Tibial nerve (tissue), 4 donors: Measurements from ENCODE around the gene OR1F1. TPM values are rescaled to one million over a fixed set of nuclear protein-coding genes. Genes with fewer than 3 reads are reported as not detected.

ENCODE experiments used
- DNase-seq, 2 donors: peaks; one replicate each; pipeline ENCODE4 v3.0.0-alpha.2; 2019; ENCODE audit warnings: low spot score in 2 of 2
- H3K27ac ChIP-seq, 4 donors: fragments of 200-600 bp; sonication (generic) in 3 of 4; one replicate each; pipeline ENCODE4 v1.5.1; 2017 to 2019; ENCODE audit warnings: mild to moderate bottlenecking in 1 of 4
- H3K27me3 ChIP-seq, 2 donors: fragments of 200-600 bp; sonication (generic) in 1 of 2; one replicate each; pipeline versions ENCODE4 v1.5.1 to v1.6.0; 2017 to 2019
- H3K36me3 ChIP-seq, 3 donors: fragments of 200-600 bp; sonication (generic); one replicate each; pipeline ENCODE4 v1.5.1; 2018 to 2019
- H3K4me1 ChIP-seq, 4 donors: fragments of 200-600 bp; sonication (generic) in 3 of 4; one replicate each; pipeline ENCODE4 v1.5.1; 2017 to 2019
- H3K4me3 ChIP-seq, 4 donors: fragments of 200-600 bp; sonication (generic) in 3 of 4; one replicate each; pipeline ENCODE4 v1.5.1; 2017 to 2019; ENCODE audit warnings: mild to moderate bottlenecking in 1 of 4, moderate library complexity in 1 of 4
- H3K9me3 ChIP-seq, 4 donors: fragments of 200-600 bp; sonication (generic) in 3 of 4; one replicate each; pipeline ENCODE4 v1.5.1; 2017 to 2019
- CTCF ChIP-seq, 5 experiments: fragments of 200-600 bp in 3 of 5; fragments of 450-650 bp in 2 of 5; sonication (generic) in 3 of 5; IDR thresholded peaks; one replicate each; pipeline ENCODE4 v1.5.1; 2016 to 2019; ENCODE audit warnings: antibody characterized with exemption in 5 of 5, mild to moderate bottlenecking in 3 of 5, moderate library complexity in 2 of 5
- EP300 ChIP-seq, 2 donors: sonication (generic); formaldehyde crosslinking; IDR thresholded peaks; one replicate each; pipeline ENCODE4 v1.6.1; 2017; ENCODE audit warnings: antibody characterized with exemption in 2 of 2, mild to moderate bottlenecking in 1 of 2
- POLR2A ChIP-seq, 2 donors: fragments of 450-650 bp; IDR thresholded peaks; one replicate each; pipeline ENCODE4 v1.6.1; 2017; ENCODE audit warnings: antibody characterized with exemption in 2 of 2, mild to moderate bottlenecking in 2 of 2, moderate library complexity in 2 of 2
- WGBS, 2 donors: methylation state at CpG; one replicate each; pipeline ENCODE4 v1.1.5; 2018; 5-methylcytosine and 5-hydroxymethylcytosine counted together
- total RNA-seq, 4 donors: library from RNA; depleted of rRNA; stranded (reverse); fragments of >200 nt; gene quantifications; one replicate each; pipeline ENCODE4 v1.1.0, GENCODE V29; 2016

The OR1F1 gene
- total RNA-seq, 4 donors from 2014 or later: not detected

DNA sequence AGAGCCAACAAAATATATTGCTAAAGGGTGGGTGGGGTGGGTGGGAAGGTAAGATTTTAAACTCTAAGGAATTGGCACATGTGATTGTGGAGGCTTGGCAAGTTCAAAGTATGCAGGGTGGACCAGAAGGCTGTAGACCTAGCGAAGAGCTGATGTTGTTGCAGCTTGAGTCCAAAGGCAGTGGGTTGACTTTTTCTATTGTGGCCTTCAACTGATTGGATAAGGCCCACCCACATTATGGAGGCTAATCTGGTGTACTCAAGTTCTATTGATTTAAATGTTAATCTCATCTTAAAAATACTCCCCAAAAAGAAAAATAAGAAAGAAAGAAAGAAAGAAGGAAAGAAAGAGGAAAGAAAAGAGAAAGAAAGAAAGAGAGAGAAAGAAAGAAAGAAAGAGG lies 24.6 kb downstream of the OR1F1 start:
- Histone ChIP-seq H3K4me3 (no peak overlapping the region), H3K27me3 (no peaks in the 10 kb centered on the region), H3K4me1 (no peaks in the 10 kb centered on the region), H3K27ac (no peak overlapping the region), H3K36me3 (no peaks in the 10 kb centered on the region), H3K9me3 (peaks cover 0 to 28% (median 0%) of the 10 kb centered on the region in 4 donors)
- DNase-seq: no peak
- TF ChIP-seq CTCF (IDR thresholded peaks at IDR 0.05) (no peak), POLR2A (IDR thresholded peaks at IDR 0.05) (no peak), EP300 (IDR thresholded peaks at IDR 0.05) (no peak)
- 60 to 62% methylated on average over 1 of the region's 1 CpG for WGBS, 2 donors

GRCh38 chr16:3214904-3215600 lies 27.0 kb downstream of the OR1F1 start:
- Histone ChIP-seq H3K27ac (no peak overlapping the region), H3K4me1 (no peaks in the 10 kb centered on the region), H3K9me3 (peaks cover 0 to 34% (median 0%) of the 10 kb centered on the region in 4 donors), H3K36me3 (no peaks in the 10 kb centered on the region), H3K27me3 (no peaks in the 10 kb centered on the region), H3K4me3 (no peak overlapping the region)
- TF ChIP-seq POLR2A (IDR thresholded peaks at IDR 0.05): no peak
- no peak for TF ChIP-seq EP300 (IDR thresholded peaks at IDR 0.05)
- no peak for TF ChIP-seq CTCF (IDR thresholded peaks at IDR 0.05)
- no peak for DNase-seq
- WGBS, 2 donors: 45 to 53% methylated on average over 7 of the region's 7 CpGs

DNA sequence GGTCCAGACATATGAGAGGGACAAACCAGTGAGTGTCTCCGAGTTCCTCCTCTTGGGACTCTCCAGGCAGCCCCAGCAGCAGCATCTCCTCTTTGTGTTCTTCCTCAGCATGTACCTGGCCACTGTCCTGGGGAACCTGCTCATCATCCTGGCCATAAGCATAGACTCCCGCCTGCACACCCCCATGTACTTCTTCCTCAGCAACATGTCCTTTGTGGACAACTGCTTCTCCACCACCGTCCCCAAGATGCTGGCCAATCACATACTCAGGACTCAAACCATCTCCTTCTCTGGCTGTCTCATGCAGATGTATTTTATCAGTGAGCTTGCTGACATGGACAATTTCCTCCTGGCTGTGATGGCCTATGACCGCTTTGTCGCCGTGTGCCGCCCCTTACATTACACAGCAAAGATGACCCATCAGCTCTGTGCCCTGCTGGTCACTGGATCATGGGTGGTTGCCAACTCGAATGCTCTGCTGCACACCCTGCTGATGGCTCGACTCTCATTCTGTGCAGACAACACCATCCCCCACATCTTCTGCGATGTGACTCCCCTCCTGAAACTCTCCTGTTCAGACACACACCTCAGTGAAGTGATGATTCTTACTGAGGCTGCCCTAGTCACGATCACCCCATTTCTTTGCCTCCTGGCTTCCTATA lies 27.7 kb downstream of the OR1F1 start:
- Histone ChIP-seq H3K4me3 (no peak overlapping the region), H3K36me3 (no peaks in the 10 kb centered on the region), H3K27ac (no peak overlapping the region), H3K27me3 (no peaks in the 10 kb centered on the region), H3K9me3 (peaks cover 0 to 41% (median 0%) of the 10 kb centered on the region in 4 donors), H3K4me1 (no peaks in the 10 kb centered on the region)
- 78 to 85% methylated on average over 11 of the region's 11 CpGs for WGBS, 2 donors
- TF ChIP-seq POLR2A (IDR thresholded peaks at IDR 0.05) (no peak), CTCF (IDR thresholded peaks at IDR 0.05) (no peak)
- no peak for DNase-seq

- no peaks in the 10 kb centered on the region for H3K4me1 ChIP-seq
- peaks cover 0 to 46% (median 0%) of the 10 kb centered on the region in 4 donors for H3K9me3 ChIP-seq
- H3K36me3 ChIP-seq: peaks cover 0 to 2% (median 0%) of the 10 kb centered on the region in 3 donors
- DNase-seq: no peak
- 42 to 50% methylated on average over 3 of the region's 3 CpGs for WGBS, 2 donors
- H3K27ac ChIP-seq: no peak overlapping the region
- no peak overlapping the region for H3K4me3 ChIP-seq
- no peak for TF ChIP-seq CTCF (IDR thresholded peaks at IDR 0.05)
- TF ChIP-seq EP300 (IDR thresholded peaks at IDR 0.05): no peak
- no peak for TF ChIP-seq POLR2A (IDR thresholded peaks at IDR 0.05)
- no peaks in the 10 kb centered on the region for H3K27me3 ChIP-seq
These were observed 28.2 kb downstream of the OR1F1 start for GRCh38 chr16:3216263-3216640.

GRCh38 chr16:3220839-3221238 lies 32.8 kb downstream of the OR1F1 start:
- Histone ChIP-seq H3K27me3 (no peaks in the 10 kb centered on the region), H3K36me3 (peaks cover 5 to 48% (median 16%) of the 10 kb centered on the region in 3 donors), H3K27ac (no peak overlapping the region), H3K4me3 (no peak overlapping the region), H3K9me3 (peaks cover 13 to 88% (median 31%) of the 10 kb centered on the region in 4 donors), H3K4me1 (no peaks in the 10 kb centered on the region)
- 83 to 86% methylated on average over 10 of the region's 10 CpGs for WGBS, 2 donors
- no peak for DNase-seq
- TF ChIP-seq CTCF (IDR thresholded peaks at IDR 0.05) (no peak), POLR2A (IDR thresholded peaks at IDR 0.05) (no peak), EP300 (IDR thresholded peaks at IDR 0.05) (no peak)
